HL-60 (cell line): ENCODE results near the gene MAPKAPK2.

ENCODE experiments used
- GABPA ChIP-seq: IDR thresholded peaks from 2 replicates; pipeline ENCODE4 v1.6.1; 2012; ENCODE audit warnings: low read depth
- POLR2AphosphoS5 ChIP-seq: IDR thresholded peaks from 2 replicates; pipeline ENCODE4 v1.6.1; 2012; ENCODE audit warnings: low read depth
- REST ChIP-seq: IDR thresholded peaks from 2 replicates; pipeline ENCODE4 v1.6.1; 2012; ENCODE audit warnings: low read depth; ENCODE audit not compliant: insufficient replicate concordance
- SPI1 ChIP-seq: IDR thresholded peaks from 2 replicates; pipeline ENCODE4 v1.6.1; 2012; ENCODE audit warnings: low read depth, mild to moderate bottlenecking, borderline replicate concordance
- TF ChIP-seq, protein P1 (sequence below): IDR thresholded peaks from one replicate; pipeline ENCODE4 v1.5.1; 2011; ENCODE audit warnings: low read length, control low read depth, inconsistent platforms; ENCODE audit not compliant: insufficient read depth

- TF ChIP-seq, protein P1, sequence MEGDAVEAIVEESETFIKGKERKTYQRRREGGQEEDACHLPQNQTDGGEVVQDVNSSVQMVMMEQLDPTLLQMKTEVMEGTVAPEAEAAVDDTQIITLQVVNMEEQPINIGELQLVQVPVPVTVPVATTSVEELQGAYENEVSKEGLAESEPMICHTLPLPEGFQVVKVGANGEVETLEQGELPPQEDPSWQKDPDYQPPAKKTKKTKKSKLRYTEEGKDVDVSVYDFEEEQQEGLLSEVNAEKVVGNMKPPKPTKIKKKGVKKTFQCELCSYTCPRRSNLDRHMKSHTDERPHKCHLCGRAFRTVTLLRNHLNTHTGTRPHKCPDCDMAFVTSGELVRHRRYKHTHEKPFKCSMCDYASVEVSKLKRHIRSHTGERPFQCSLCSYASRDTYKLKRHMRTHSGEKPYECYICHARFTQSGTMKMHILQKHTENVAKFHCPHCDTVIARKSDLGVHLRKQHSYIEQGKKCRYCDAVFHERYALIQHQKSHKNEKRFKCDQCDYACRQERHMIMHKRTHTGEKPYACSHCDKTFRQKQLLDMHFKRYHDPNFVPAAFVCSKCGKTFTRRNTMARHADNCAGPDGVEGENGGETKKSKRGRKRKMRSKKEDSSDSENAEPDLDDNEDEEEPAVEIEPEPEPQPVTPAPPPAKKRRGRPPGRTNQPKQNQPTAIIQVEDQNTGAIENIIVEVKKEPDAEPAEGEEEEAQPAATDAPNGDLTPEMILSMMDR, result no peak
- no peak for TF ChIP-seq GABPA
- no peak for TF ChIP-seq POLR2AphosphoS5
- no peak for TF ChIP-seq REST
- no peak for TF ChIP-seq SPI1
Observed at GRCh38 chr1:206685334-206685768, 646 bp downstream of the MAPKAPK2 start.
